OCI-LY3 (cell line): ENCODE results near the gene SPACA7.
"Not testable (repeated sequence)": the region's sequence is repeated elsewhere in the genome, so short reads cannot be mapped to it uniquely, and the experiment has no call there.

Experiments
- H2AFZ ChIP-seq: fragments of 200-600, 300-600 bp; shearing (Covaris generic); 2 replicates; pipeline ENCODE4 v1.6.0; 2014; ENCODE audit warnings: antibody characterized with exemption, low read depth, low read length
- H3K27ac ChIP-seq: fragments of 200-600, 300-600 bp; sonication (generic); 2 replicates; pipeline ENCODE4 v1.5.1; 2014; ENCODE audit warnings: mild to moderate bottlenecking, low read length, moderate library complexity, mixed read lengths
- H3K27me3 ChIP-seq: fragments of 200-600, 300-600 bp; sonication (generic); 2 replicates; pipeline ENCODE4 v1.6.1; 2014; ENCODE audit warnings: low read depth, low read length, mixed read lengths
- H3K36me3 ChIP-seq: fragments of 200-600, 300-600 bp; sonication (generic); replicated peaks from 2 replicates; pipeline ENCODE3; 2014; ENCODE audit warnings: low read depth, low read length, mixed read lengths
- H3K4me1 ChIP-seq: fragments of 300-600, 200-600 bp; sonication (generic); 2 replicates; pipeline ENCODE4 v1.6.1; 2014; ENCODE audit warnings: low read length, mixed read lengths
- H3K4me2 ChIP-seq: fragments of 200-600, 300-600 bp; sonication (generic); 2 replicates; pipeline ENCODE4 v1.6.1; 2014; ENCODE audit warnings: low read length, mixed read lengths
- H3K4me3 ChIP-seq: fragments of 300-600, 200-600 bp; sonication (generic); 2 replicates; pipeline ENCODE4 v1.5.1; 2014; ENCODE audit warnings: antibody characterized with exemption, mild to moderate bottlenecking, low read length, moderate library complexity
- H3K79me2 ChIP-seq: fragments of 300-600, 200-600 bp; shearing (Covaris generic); 2 replicates; pipeline ENCODE4 v1.6.1; 2014; ENCODE audit warnings: mild to moderate bottlenecking, low read length, mixed read lengths
- H3K9ac ChIP-seq: fragments of 300-600, 200-600 bp; shearing (Covaris generic); 2 replicates; pipeline ENCODE4 v1.6.0; 2014; ENCODE audit warnings: mild to moderate bottlenecking, low read length, moderate library complexity
- H3K9me3 ChIP-seq: fragments of 200-600, 300-600 bp; shearing (Covaris generic); 2 replicates; pipeline ENCODE4 v1.6.1; 2014; ENCODE audit warnings: low read length, mixed read lengths; ENCODE audit not compliant: insufficient read depth
- H4K20me1 ChIP-seq: fragments of 200-600, 300-600 bp; sonication (generic); 2 replicates; pipeline ENCODE4 v1.6.1; 2016; ENCODE audit warnings: low read length, mixed read lengths; ENCODE audit not compliant: insufficient read depth
- EZH2phosphoT487 ChIP-seq: fragments of 200-600 bp; shearing (Covaris generic); IDR thresholded peaks from 2 replicates; pipeline ENCODE4 v1.6.1; 2018; ENCODE audit warnings: antibody characterized with exemption, mixed run types, low read depth
- TF ChIP-seq, protein P1 (sequence below): fragments of 200-600, 300-600 bp; sonication (generic); IDR thresholded peaks from 2 replicates; pipeline ENCODE4 v1.5.1; 2014; ENCODE audit warnings: antibody characterized with exemption, low read length, low read depth

Gene SPACA7

DNA sequence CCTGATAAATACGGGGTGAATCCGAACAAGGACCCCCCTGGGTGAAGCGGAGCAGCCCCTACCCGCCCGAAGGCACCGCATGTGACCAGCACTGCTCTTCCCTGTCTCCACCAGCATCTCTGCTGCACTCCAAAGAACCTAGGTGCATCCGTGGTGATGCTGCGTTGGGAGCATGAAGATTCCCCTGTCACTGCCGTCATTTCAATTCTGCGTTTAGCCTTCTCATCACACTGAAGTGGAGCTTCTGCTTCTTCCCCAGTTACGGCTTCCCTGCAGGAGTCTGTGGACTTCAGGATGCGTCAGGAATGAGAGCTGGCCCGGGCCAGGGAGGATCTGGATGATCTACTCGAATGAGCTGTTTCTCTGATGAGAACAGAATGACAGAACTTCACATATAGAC, 47.9 kb downstream of the SPACA7 start:
- Histone ChIP-seq H3K79me2 (no peaks in the 10 kb centered on the region), H4K20me1 (no peaks in the 10 kb centered on the region), H3K4me1 (no peaks in the 10 kb centered on the region), H3K27ac (no peak overlapping the region), H3K4me3 (no peak overlapping the region), H3K4me2 (no peak overlapping the region), H3K9me3 (peaks cover 17% of the 10 kb centered on the region; the same call in 1 of the 2 replicates), H3K36me3 (no peaks in the 10 kb centered on the region), H2AFZ (no peak overlapping the region), H3K9ac (no peak overlapping the region), H3K27me3 (no peaks in the 10 kb centered on the region)
- TF ChIP-seq, protein P1, sequence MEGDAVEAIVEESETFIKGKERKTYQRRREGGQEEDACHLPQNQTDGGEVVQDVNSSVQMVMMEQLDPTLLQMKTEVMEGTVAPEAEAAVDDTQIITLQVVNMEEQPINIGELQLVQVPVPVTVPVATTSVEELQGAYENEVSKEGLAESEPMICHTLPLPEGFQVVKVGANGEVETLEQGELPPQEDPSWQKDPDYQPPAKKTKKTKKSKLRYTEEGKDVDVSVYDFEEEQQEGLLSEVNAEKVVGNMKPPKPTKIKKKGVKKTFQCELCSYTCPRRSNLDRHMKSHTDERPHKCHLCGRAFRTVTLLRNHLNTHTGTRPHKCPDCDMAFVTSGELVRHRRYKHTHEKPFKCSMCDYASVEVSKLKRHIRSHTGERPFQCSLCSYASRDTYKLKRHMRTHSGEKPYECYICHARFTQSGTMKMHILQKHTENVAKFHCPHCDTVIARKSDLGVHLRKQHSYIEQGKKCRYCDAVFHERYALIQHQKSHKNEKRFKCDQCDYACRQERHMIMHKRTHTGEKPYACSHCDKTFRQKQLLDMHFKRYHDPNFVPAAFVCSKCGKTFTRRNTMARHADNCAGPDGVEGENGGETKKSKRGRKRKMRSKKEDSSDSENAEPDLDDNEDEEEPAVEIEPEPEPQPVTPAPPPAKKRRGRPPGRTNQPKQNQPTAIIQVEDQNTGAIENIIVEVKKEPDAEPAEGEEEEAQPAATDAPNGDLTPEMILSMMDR = no peak

DNA sequence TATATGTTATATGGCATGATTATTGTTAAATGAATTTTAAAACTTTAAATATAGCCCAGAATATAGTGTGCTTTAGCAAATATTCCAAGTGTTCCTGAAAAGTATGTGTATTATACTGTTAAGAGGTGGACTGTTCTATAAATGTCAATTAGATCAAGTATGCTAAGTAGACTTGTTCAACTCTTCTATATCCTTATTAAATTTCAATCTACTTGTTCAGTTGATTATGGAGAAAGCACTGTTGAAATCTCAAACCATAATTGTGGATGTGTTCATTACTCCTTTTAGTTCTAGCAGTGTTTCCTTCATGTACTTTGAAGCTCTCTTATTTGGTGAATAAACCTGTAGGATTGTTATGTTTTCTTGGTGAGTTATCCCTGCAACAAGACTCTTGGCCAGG, 52.5 kb downstream of the SPACA7 start:
- H2AFZ ChIP-seq = no peak overlapping the region
- H3K79me2 ChIP-seq = no peaks in the 10 kb centered on the region
- H3K4me3 ChIP-seq = no peak overlapping the region
- no peak overlapping the region for H3K4me2 ChIP-seq
- no peaks in the 10 kb centered on the region for H3K36me3 ChIP-seq
- H3K9ac ChIP-seq = no peak overlapping the region
- no peak overlapping the region for H3K27ac ChIP-seq
- TF ChIP-seq EZH2phosphoT487 = no peak
- TF ChIP-seq, protein P1 = no peak
- no peaks in the 10 kb centered on the region for H4K20me1 ChIP-seq
- H3K4me1 ChIP-seq = no peaks in the 10 kb centered on the region
- peaks cover 12% of the 10 kb centered on the region; the same call in 1 of the 2 replicates for H3K9me3 ChIP-seq
- H3K27me3 ChIP-seq = peaks cover 10% of the 10 kb centered on the region; the same call in 1 of the 2 replicates

DNA sequence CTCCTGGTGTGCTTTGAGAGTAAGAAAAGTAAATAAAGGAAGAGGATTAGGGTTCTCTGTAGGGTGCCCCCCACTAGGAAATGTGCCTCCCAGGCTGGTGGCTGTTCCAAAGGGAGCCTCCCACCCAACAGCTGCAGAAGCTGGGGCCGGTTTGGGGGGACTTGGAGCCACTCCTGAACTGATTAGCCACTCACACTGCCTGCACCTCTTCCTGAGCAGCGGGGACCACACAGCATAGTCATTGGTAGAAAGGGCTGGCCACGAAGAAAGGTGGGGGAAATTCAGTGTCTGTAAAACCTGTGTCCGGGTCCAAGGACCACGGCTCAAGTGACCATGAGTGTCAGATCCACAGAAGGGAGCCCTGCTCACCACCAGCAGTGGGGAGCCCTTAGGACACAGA, 55.6 kb downstream of the SPACA7 start:
- no peaks in the 10 kb centered on the region for H3K36me3 ChIP-seq
- H3K9ac ChIP-seq = no peak overlapping the region
- H3K79me2 ChIP-seq = no peaks in the 10 kb centered on the region
- H3K4me1 ChIP-seq = no peaks in the 10 kb centered on the region
- H3K9me3 ChIP-seq = peaks cover 12% of the 10 kb centered on the region; the same call in 1 of the 2 replicates
- no peak overlapping the region for H3K27ac ChIP-seq
- no peak overlapping the region for H3K4me2 ChIP-seq
- H4K20me1 ChIP-seq = no peaks in the 10 kb centered on the region
- TF ChIP-seq, protein P1 = no peak
- no peak for TF ChIP-seq EZH2phosphoT487
- peaks cover 10% of the 10 kb centered on the region; the same call in 1 of the 2 replicates for H3K27me3 ChIP-seq
- no peak overlapping the region for H2AFZ ChIP-seq
- no peak overlapping the region for H3K4me3 ChIP-seq

DNA sequence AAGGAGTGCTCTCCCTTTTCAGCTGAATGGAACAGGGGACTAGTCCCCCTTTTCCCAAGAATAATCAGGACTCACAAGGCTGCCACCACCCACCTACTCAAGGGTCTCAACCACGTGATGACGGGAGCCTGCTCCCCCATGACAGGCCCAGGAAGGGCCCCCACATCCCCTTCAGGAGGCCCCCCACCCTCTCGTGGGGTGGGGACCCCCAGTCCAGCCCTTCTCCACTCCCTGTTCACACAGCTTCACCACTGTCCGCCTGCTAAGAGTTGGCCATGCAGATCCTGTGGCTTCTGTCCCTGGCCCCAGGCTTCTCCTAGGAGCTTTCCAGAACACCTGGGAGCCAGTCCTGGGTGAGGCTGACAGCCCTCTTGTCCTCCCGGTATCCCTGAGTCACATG, 56.6 kb downstream of the SPACA7 start:
- Histone ChIP-seq H3K9me3 (peaks cover 12% of the 10 kb centered on the region; the same call in 1 of the 2 replicates), H3K27me3 (peaks cover 10% of the 10 kb centered on the region; the same call in 1 of the 2 replicates)
- not testable (repeated sequence) for H3K4me3 ChIP-seq, H3K4me2 ChIP-seq, H3K79me2 ChIP-seq, H2AFZ ChIP-seq, H3K9ac ChIP-seq, H3K27ac ChIP-seq, H4K20me1 ChIP-seq, H3K36me3 ChIP-seq, H3K4me1 ChIP-seq

DNA sequence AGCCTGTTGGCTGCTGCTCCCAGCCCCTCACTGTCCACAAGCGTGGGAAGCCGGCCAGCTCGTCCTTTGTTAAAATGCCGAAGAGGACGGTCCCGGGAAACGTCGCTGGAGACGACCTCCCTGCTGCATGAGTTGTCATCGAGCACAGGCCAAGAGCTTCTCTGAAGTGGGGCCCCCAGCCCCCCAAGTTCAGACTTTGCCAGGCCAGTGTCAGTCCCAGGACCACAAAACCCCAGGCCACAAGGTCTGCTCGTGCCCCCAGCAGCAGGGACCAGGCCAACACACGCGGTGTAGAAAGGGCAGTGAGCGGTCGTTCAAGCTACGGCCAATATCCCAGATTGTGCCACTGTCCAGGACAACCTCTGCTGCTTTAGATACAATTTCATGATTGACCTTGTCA, 57.4 kb downstream of the SPACA7 start:
- H3K27ac ChIP-seq, H3K4me3 ChIP-seq, H4K20me1 ChIP-seq, H2AFZ ChIP-seq, H3K4me1 ChIP-seq, H3K4me2 ChIP-seq, H3K79me2 ChIP-seq, H3K9ac ChIP-seq, H3K36me3 ChIP-seq: not testable (repeated sequence)
- H3K9me3 ChIP-seq = peaks cover 19% of the 10 kb centered on the region; the same call in 1 of the 2 replicates
- H3K27me3 ChIP-seq = peaks cover 15% of the 10 kb centered on the region; the same call in 1 of the 2 replicates
